Thyroid gland (tissue), 4 donors: ENCODE measurements around the gene CD80.

Experiments
- CTCF ChIP-seq, 6 experiments: fragments of 200-600 bp in 3 of 6; fragments of 450-650 bp in 3 of 6; sonication (generic) in 3 of 6; IDR thresholded peaks; one replicate each; pipeline ENCODE4 v1.5.1; 2016 to 2019; ENCODE audit warnings: antibody characterized with exemption in 6 of 6, mild to moderate bottlenecking in 2 of 6, inconsistent platforms in 1 of 6, moderate library complexity in 1 of 6
- POLR2A ChIP-seq, 2 donors: fragments of 450-650 bp; IDR thresholded peaks; one replicate each; pipeline ENCODE4 v1.6.1; 2017; ENCODE audit warnings: antibody characterized with exemption in 2 of 2, mild to moderate bottlenecking in 2 of 2, moderate library complexity in 1 of 2

GRCh38 chr3:119547227-119547626, 12.2 kb downstream of the CD80 start:
- TF ChIP-seq CTCF (IDR thresholded peaks at IDR 0.05) (no peak), POLR2A (IDR thresholded peaks at IDR 0.05) (no peak)
